ENCODE data around the gene KRT17. TPM values are rescaled to one million over a fixed set of nuclear protein-coding genes. Genes with fewer than 3 reads are reported as not detected.

Gene KRT17
- total and polyA plus RNA-seq, 10 of the 15 experiments (the other 5 are each of a cell fraction or from before 2014, with no cell fraction given) = 0.47 to 30.0 (median 2.5) TPM

GRCh38 chr17:41580244-41580575 is 44.2 kb downstream of the KRT17 start:
- Histone ChIP-seq H3K4me3 (no peak overlapping the region), H3K27ac (ENCODE audit: control insufficient read depth, insufficient read depth) (no peak overlapping the region), H3K27me3 (replicated peaks in 1 of 2; ENCODE audit: control insufficient read depth in 2 of 2, insufficient read depth in 2 of 2, low read length in 1 of 2) (no peaks in the 10 kb centered on the region; a peak in 3 of 4 replicates), H3K36me3 (ENCODE audit: control insufficient read depth in 2 of 2, insufficient read depth in 2 of 2, low read length in 1 of 2) (no peaks in the 10 kb centered on the region), H3K4me2 (ENCODE audit: control insufficient read depth, insufficient read depth) (no peak overlapping the region), H4K20me1 (ENCODE audit: control insufficient read depth, insufficient read depth) (no peaks in the 10 kb centered on the region), H3K9me3 (replicated peaks; ENCODE audit: control insufficient read depth, insufficient read depth, low read length) (no peaks in the 10 kb centered on the region), H3K9ac (ENCODE audit: control insufficient read depth, insufficient read depth, low read length) (no peak overlapping the region), H3K4me1 (ENCODE audit: control insufficient read depth, insufficient read depth, low read length) (no peaks in the 10 kb centered on the region), H3K79me2 (ENCODE audit: control insufficient read depth, insufficient read depth, low read length) (no peaks in the 10 kb centered on the region), H2AFZ (ENCODE audit: control insufficient read depth, low read depth, low read length) (no peak overlapping the region)
- in situ Hi-C loops (cut with MboI) (no loop called here), intact Hi-C loops (cut with micrococcal nuclease; ENCODE audit: unreplicated experiment) (no loop called here)
- SMC1A ChIA-PET (ENCODE audit: uncharacterized antibody, unreplicated experiment) = interaction anchor here (1.1 to 1.4 kb wide), 2 partner anchors 81 to 83 kb away, joined by 3 to 7 read pairs; no protein-coding TSS in a partner anchor
- 11% methylated on average over 2 of the region's 2 CpGs for WGBS (ENCODE audit: insufficient coverage, insufficient replicate concordance, low lambda C conversion rate, missing lambda C conversion rate)
- no peak for TF ChIP-seq RFX5 (IDR thresholded peaks at IDR 0.05; ENCODE audit: low read depth, low read length)
- no peak for TF ChIP-seq MAX (IDR thresholded peaks at IDR 0.05; ENCODE audit: low read depth, low read length)
- no peak for TF ChIP-seq ZBTB4 (CRISPR knock-in tag; IDR thresholded peaks at IDR 0.05)
- TF ChIP-seq ETV6 (conservative IDR thresholded peaks at IDR 0.05 in 1 of 2, IDR thresholded peaks at IDR 0.05 in 1 of 2; ENCODE audit: borderline replicate concordance in 1 of 2, low read depth in 1 of 2) = no peak
- TF ChIP-seq NR2C1 (IDR thresholded peaks at IDR 0.05) = no peak
- TF ChIP-seq MEF2B (IDR thresholded peaks at IDR 0.05; ENCODE audit: partially characterized antibody, poor library complexity, severe bottlenecking) = no peak
- TF ChIP-seq PRDM15 (CRISPR knock-in tag; IDR thresholded peaks at IDR 0.05) = no peak
- TF ChIP-seq JUNB (IDR thresholded peaks at IDR 0.05) = no peak
- no peak for TF ChIP-seq KLF5 (IDR thresholded peaks at IDR 0.05; ENCODE audit: partially characterized antibody)
- no peak for TF ChIP-seq YY1 (IDR thresholded peaks at IDR 0.05; ENCODE audit: low read depth, low read length)
- no peak for TF ChIP-seq NFYB (IDR thresholded peaks at IDR 0.05; ENCODE audit: insufficient read depth, low read depth, low read length)
- TF ChIP-seq TCF12 (IDR thresholded peaks at IDR 0.05; ENCODE audit: low read depth, low read length) = no peak
- CTCF ChIA-PET = interaction anchor here (0.6 to 1.4 kb wide), 9 partner anchors 8 to 181 kb away, joined by 3 to 6 read pairs (median 3); no protein-coding TSS in a partner anchor
- POLR2A ChIA-PET = no interaction called here
- RAD21 ChIA-PET (ENCODE audit: unreplicated experiment) = interaction anchor here (1.4 to 2.6 kb wide), 2 partner anchors 68 to 83 kb away, joined by 4 to 14 read pairs; no protein-coding TSS in a partner anchor
- no TSS peak for BruUV-seq (replicated peaks)
- DNase-seq (ENCODE audit: low read depth, low spot score) (no peak), ATAC-seq (no peak), FAIRE-seq (no peak)
